Ishikawa (cell line): Measurements from ENCODE around the gene FHL1.

Source experiments
- CEBPB ChIP-seq: IDR thresholded peaks from 2 replicates; pipeline ENCODE4 v1.6.1; 2012
- EGR1 ChIP-seq: IDR thresholded peaks from 2 replicates; pipeline ENCODE4 v1.6.1; 2012
- TF ChIP-seq, protein P1 (sequence below): IDR thresholded peaks from 2 replicates; pipeline ENCODE4 v1.6.1; 2012

DNA sequence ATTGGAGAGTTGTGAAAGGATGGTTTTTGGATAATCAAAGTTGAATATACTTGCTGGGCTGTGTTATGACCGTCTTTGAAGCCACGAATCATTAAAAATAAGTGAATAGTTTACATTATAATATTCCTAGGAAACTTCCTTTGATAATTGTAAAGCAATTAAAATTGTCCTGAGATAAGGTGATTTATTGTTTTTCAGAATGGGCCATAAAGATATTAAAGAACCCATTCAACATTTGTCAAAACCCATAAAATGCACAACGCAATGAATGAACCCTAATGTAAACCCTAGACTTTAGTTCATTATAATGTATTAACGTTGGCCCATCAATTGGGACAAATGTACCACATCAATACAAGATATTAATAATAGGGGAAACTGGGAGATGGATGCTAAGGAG, 11.4 kb downstream of the FHL1 start:
- TF ChIP-seq, protein P1, sequence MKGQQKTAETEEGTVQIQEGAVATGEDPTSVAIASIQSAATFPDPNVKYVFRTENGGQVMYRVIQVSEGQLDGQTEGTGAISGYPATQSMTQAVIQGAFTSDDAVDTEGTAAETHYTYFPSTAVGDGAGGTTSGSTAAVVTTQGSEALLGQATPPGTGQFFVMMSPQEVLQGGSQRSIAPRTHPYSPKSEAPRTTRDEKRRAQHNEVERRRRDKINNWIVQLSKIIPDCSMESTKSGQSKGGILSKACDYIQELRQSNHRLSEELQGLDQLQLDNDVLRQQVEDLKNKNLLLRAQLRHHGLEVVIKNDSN = no peak
- TF ChIP-seq EGR1 (no peak), CEBPB (no peak)
